Caco-2 (cell line): ENCODE measurements around the gene SLC7A14. TPM values are rescaled to one million over a fixed set of nuclear protein-coding genes. Genes with fewer than 3 reads are reported as not detected.

Experiments
- BruUV-seq: library from RNA; stranded (reverse); fragments of 400-500 nt; replicated peaks from 2 replicates; lab custom pipeline; 2021; lab: Mats Ljungman, UMichigan
- CTCF ChIA-PET: fragments of 300-600 bp; sonication (Branson Sonifier 250); formaldehyde crosslinking; loops from one replicate; lab custom pipeline; 2022; ENCODE audit warnings: antibody characterized with exemption; lab: Charles Lee
- POLR2A ChIA-PET: fragments of 300-600 bp; sonication (Branson Sonifier 250); formaldehyde crosslinking; loops from one replicate; lab custom pipeline; 2022; ENCODE audit warnings: antibody characterized with exemption; lab: Charles Lee
- DNase-seq, 2 experiments: peaks; one replicate each; pipeline versions ENCODE4 v3.0.0 to v3.0.0-alpha.2; 2020 to 2022
- H3K27me3 ChIP-seq: replicated peaks from 2 replicates; pipeline ENCODE4 v1.6.0; 2011; ENCODE audit warnings: low read length; ENCODE audit not compliant: control insufficient read depth, insufficient read depth
- H3K36me3 ChIP-seq: 2 replicates; pipeline ENCODE4 v1.5.1; 2011; ENCODE audit warnings: low read length; ENCODE audit not compliant: control insufficient read depth, insufficient read depth
- H3K4me1 ChIP-seq: fragments of 250-450 bp; sonication (Bioruptor Pico); 2 replicates; pipeline ENCODE4 v1.5.1; 2020; ENCODE audit warnings: mild to moderate bottlenecking
- H3K4me3 ChIP-seq: 2 replicates; pipeline ENCODE4 v1.5.1; 2011; ENCODE audit warnings: low read depth, mild to moderate bottlenecking, control low read depth, low read length
- H3K9me3 ChIP-seq: fragments of 250-450 bp; sonication (Bioruptor Pico); 2 replicates; pipeline ENCODE4 v1.5.1; 2020; ENCODE audit warnings: mild to moderate bottlenecking, moderate library complexity
- H3K27ac Mint-ChIP-seq: one replicate; pipeline ENCODE4 v1.8.0; 2022; ENCODE audit warnings: mixed read lengths; ENCODE audit not compliant: unreplicated experiment
- H3K27me3 Mint-ChIP-seq: one replicate; pipeline ENCODE4 v1.8.0; 2022; ENCODE audit warnings: mixed read lengths; ENCODE audit not compliant: insufficient read depth, unreplicated experiment
- H3K36me3 Mint-ChIP-seq: one replicate; pipeline ENCODE4 v1.8.0; 2022; ENCODE audit warnings: mild to moderate bottlenecking, mixed read lengths; ENCODE audit not compliant: insufficient read depth, unreplicated experiment
- H3K4me1 Mint-ChIP-seq: one replicate; pipeline ENCODE4 v1.8.0; 2022; ENCODE audit warnings: low read depth, mixed read lengths; ENCODE audit not compliant: unreplicated experiment
- H3K4me3 Mint-ChIP-seq: one replicate; pipeline ENCODE4 v1.8.0; 2022; ENCODE audit warnings: mild to moderate bottlenecking, moderate library complexity, mixed read lengths; ENCODE audit not compliant: unreplicated experiment
- H3K9me3 Mint-ChIP-seq: one replicate; pipeline ENCODE4 v1.8.0; 2022; ENCODE audit warnings: mixed read lengths; ENCODE audit not compliant: unreplicated experiment
- CTCF ChIP-seq, 2 experiments: fragments of 200-600 bp in 1 of 2; IDR thresholded peaks; 1 replicate in 1 of 2; 2 replicates in 1 of 2; pipeline versions ENCODE4 v1.5.1 to v1.8.0; 2011 to 2022; ENCODE audit warnings: antibody characterized with exemption in 1 of 2, control low read depth in 1 of 2, inconsistent platforms in 1 of 2, low read depth in 1 of 2, low read length in 1 of 2, mild to moderate bottlenecking in 1 of 2, moderate library complexity in 1 of 2; ENCODE audit not compliant: insufficient read depth in 1 of 2, severe bottlenecking in 1 of 2, unreplicated experiment in 1 of 2
- intact Hi-C: fragments of 100-400 bp; cut with micrococcal nuclease; formaldehyde crosslinking; loops from one replicate; pipeline ENCODE4 v1.10.0; 2022; ENCODE audit not compliant: unreplicated experiment
- total RNA-seq: library from RNA; stranded (reverse); gene quantifications from 2 replicates; pipeline ENCODE4 v1.2.3, GENCODE V29; 2022

SLC7A14 gene
- total RNA-seq, 1 experiment from 2014 or later: not detected

GRCh38 chr3:170487031-170487430 is 98.8 kb downstream of the SLC7A14 start:
- intact Hi-C loops: no loop called here
- Mint-ChIP-seq H3K9me3 (no peaks in the 10 kb centered on the region), H3K27me3 (no peaks in the 10 kb centered on the region), H3K4me3 (no peak overlapping the region), H3K27ac (no peak overlapping the region), H3K4me1 (no peaks in the 10 kb centered on the region), H3K36me3 (no peaks in the 10 kb centered on the region)
- H3K27me3 ChIP-seq: no peaks in the 10 kb centered on the region
- H3K4me1 ChIP-seq: no peaks in the 10 kb centered on the region
- DNase-seq: no peak
- no peaks in the 10 kb centered on the region for H3K36me3 ChIP-seq
- BruUV-seq: no TSS peak
- TF ChIP-seq CTCF (IDR thresholded peaks at IDR 0.05; ENCODE audit: insufficient read depth in 1 of 2, low read depth in 1 of 2, low read length in 1 of 2, severe bottlenecking in 1 of 2, unreplicated experiment in 1 of 2): no peak
- ChIA-PET CTCF (no interaction called here), POLR2A (no interaction called here)
- H3K9me3 ChIP-seq: no peaks in the 10 kb centered on the region
- H3K4me3 ChIP-seq: no peak overlapping the region

- Histone ChIP-seq H3K4me1 (no peaks in the 10 kb centered on the region), H3K4me3 (no peak overlapping the region), H3K27me3 (no peaks in the 10 kb centered on the region), H3K9me3 (no peaks in the 10 kb centered on the region), H3K36me3 (no peaks in the 10 kb centered on the region)
- intact Hi-C loops: no loop called here
- H3K27me3 Mint-ChIP-seq: no peaks in the 10 kb centered on the region
- no peak overlapping the region for H3K4me3 Mint-ChIP-seq
- no peak for TF ChIP-seq CTCF (IDR thresholded peaks at IDR 0.05; ENCODE audit: insufficient read depth in 1 of 2, low read depth in 1 of 2, low read length in 1 of 2, severe bottlenecking in 1 of 2, unreplicated experiment in 1 of 2)
- no peak for DNase-seq
- no peak overlapping the region for H3K27ac Mint-ChIP-seq
- H3K9me3 Mint-ChIP-seq: no peaks in the 10 kb centered on the region
- H3K4me1 Mint-ChIP-seq: no peaks in the 10 kb centered on the region
- CTCF ChIA-PET: no interaction called here
- POLR2A ChIA-PET: no interaction called here
- BruUV-seq: no TSS peak
- H3K36me3 Mint-ChIP-seq: no peaks in the 10 kb centered on the region
Observed at GRCh38 chr3:170486398-170486797, 99.5 kb downstream of the SLC7A14 start.

- intact Hi-C loops: no loop called here
- no peaks in the 10 kb centered on the region for H3K4me1 Mint-ChIP-seq
- BruUV-seq: no TSS peak
- Histone ChIP-seq H3K27me3 (no peaks in the 10 kb centered on the region), H3K36me3 (no peaks in the 10 kb centered on the region), H3K4me1 (no peaks in the 10 kb centered on the region), H3K9me3 (no peaks in the 10 kb centered on the region), H3K4me3 (no peak overlapping the region)
- no peaks in the 10 kb centered on the region for H3K27me3 Mint-ChIP-seq
- ChIA-PET POLR2A (no interaction called here), CTCF (interaction anchor here (0.6 kb wide), 2 partner anchors 195 to 495 kb away, joined by 3 read pairs; no protein-coding TSS in a partner anchor)
- no peak for TF ChIP-seq CTCF (IDR thresholded peaks at IDR 0.05; ENCODE audit: insufficient read depth in 1 of 2, low read depth in 1 of 2, low read length in 1 of 2, severe bottlenecking in 1 of 2, unreplicated experiment in 1 of 2)
- no peak for DNase-seq
- H3K4me3 Mint-ChIP-seq: no peak overlapping the region
- H3K36me3 Mint-ChIP-seq: no peaks in the 10 kb centered on the region
- H3K27ac Mint-ChIP-seq: no peak overlapping the region
- no peaks in the 10 kb centered on the region for H3K9me3 Mint-ChIP-seq
Observed at GRCh38 chr3:170485696-170486095, 100.2 kb downstream of the SLC7A14 start.
